GM12801 (cell line): Measurements from ENCODE around the gene HS2ST1.

ENCODE experiments used
- CTCF ChIP-seq: IDR thresholded peaks from one replicate; pipeline ENCODE4 v1.5.1; 2011; ENCODE audit warnings: control low read depth; ENCODE audit not compliant: insufficient read length; ENCODE audit errors: extremely low read depth

Gene HS2ST1

GRCh38 chr1:86928819-86929218 lies 14.4 kb downstream of the HS2ST1 start:
- no peak for TF ChIP-seq CTCF

GRCh38 chr1:86933051-86933450 lies 18.6 kb downstream of the HS2ST1 start:
- TF ChIP-seq CTCF: no peak

GRCh38 chr1:86933562-86934377 lies 19.3 kb downstream of the HS2ST1 start:
- TF ChIP-seq CTCF: no peak

- no peak for TF ChIP-seq CTCF
Observed at GRCh38 chr1:86938450-86938849, 24.0 kb downstream of the HS2ST1 start.

GRCh38 chr1:86938855-86939254 lies 24.4 kb downstream of the HS2ST1 start:
- TF ChIP-seq CTCF: no peak

- TF ChIP-seq CTCF: no peak
Observed at GRCh38 chr1:86939406-86939805, 25.0 kb downstream of the HS2ST1 start.

- TF ChIP-seq CTCF: no peak
Observed at GRCh38 chr1:86940599-86940998, 26.2 kb downstream of the HS2ST1 start.
